H1 (cell line): ENCODE measurements around the gene CSNK1A1. TPM values are rescaled to one million over a fixed set of nuclear protein-coding genes. Genes with fewer than 3 reads are reported as not detected.

Source experiments
- YY1 ChIP-seq: IDR thresholded peaks from 2 replicates; pipeline ENCODE4 v1.6.1; 2011; ENCODE audit warnings: low read depth, mild to moderate bottlenecking, low read length
- polyA plus RNA-seq, 7 experiments: library from polyadenylated mRNA; depleted of rRNA in 3 of 7; stranded (reverse) in 5 of 7; unstranded in 2 of 7; fragments of >200 nt in 5 of 7; fragments of 200-250 nt in 2 of 7; gene quantifications; 1 replicate in 5 of 7; 2 replicates in 1 of 7; 4 replicates in 1 of 7; pipeline versions ENCODE4 v1.2.1 to v1.2.3, GENCODE V29; 2011 to 2013; ENCODE audit warnings: missing spikeins in 2 of 7, mixed read lengths in 2 of 7
- total RNA-seq: library from RNA; stranded (reverse); fragmentation: NEBNext Ultra II Directional; extraction: Animal tissue kit (Norgen Biotek cat#: 25700); gene quantifications from 2 replicates; pipeline ENCODE4 v1.2.1, GENCODE V29; 2021

Gene CSNK1A1
- total and polyA plus RNA-seq, 2 of the 8 experiments (the other 6 are each of a cell fraction or from before 2014, with no cell fraction given) = 61.2 to 244 TPM

GRCh38 chr5:149559706-149560105, 8.5 kb upstream of the CSNK1A1 start (continued):
- no peak for TF ChIP-seq YY1
